Measurements from ENCODE around the gene MGLL.
"Not testable (repeated sequence)": the region's sequence is repeated elsewhere in the genome, so short reads cannot be mapped to it uniquely, and the experiment has no call there.

MGLL gene

GRCh38 chr3:127684871-127685707, 137.2 kb downstream of the MGLL start:
- peak; percentile 19 for DNase-seq

- DNase-seq: peak; percentile 11
Observed at GRCh38 chr3:127682561-127682960, 139.8 kb downstream of the MGLL start.

DNA sequence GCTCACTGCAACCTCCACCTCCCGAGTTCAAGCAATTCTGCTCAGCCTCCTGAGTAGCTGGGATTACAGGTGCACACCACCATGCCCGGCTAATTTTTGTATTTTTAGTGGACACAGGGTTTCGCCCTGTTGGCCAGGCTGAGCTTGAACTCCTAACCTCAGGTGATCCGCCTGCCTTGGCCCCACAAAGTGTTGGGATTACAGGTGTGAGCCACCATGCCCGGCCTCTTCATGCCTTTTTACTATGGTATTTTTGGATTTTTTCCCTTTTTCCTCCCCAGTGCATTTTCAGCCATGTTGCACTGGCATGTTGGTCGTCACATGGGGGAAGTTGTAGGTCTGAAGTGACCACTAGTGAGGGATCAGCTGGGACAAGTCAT, 140.2 kb downstream of the MGLL start:
- not testable (repeated sequence) for DNase-seq

GRCh38 chr3:127680798-127681221, 141.5 kb downstream of the MGLL start:
- DNase-seq: peak; percentile 24

DNA sequence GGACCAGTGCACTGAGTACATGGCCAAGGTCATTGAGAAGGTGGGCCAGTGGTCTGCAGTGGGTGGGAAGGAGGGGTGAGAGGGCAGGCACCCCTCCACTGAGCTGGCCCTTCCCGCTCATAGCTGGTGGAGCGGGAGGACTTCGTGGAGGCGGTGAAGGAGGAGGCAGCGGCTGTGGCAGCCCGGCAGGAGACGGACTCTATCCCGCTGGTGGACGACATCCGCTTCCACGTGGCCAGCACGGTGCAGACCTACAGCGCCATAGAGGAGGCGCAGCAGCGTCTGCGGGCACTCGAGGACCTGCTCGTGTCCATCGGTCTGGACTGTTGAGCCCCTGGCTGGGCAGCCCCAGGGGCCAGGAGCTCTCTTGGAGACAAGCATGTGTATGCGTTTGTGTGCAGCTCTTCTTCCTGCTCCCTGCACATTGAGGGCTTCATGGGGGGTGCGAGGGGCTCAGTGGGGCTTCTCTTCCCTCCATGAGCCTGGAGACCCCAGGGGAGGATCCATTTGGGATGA, 142.1 kb downstream of the MGLL start:
- DNase-seq: peak; percentile 25

- DNase-seq: peak; percentile 23
Observed at GRCh38 chr3:127679534-127680145, 142.7 kb downstream of the MGLL start.

DNA sequence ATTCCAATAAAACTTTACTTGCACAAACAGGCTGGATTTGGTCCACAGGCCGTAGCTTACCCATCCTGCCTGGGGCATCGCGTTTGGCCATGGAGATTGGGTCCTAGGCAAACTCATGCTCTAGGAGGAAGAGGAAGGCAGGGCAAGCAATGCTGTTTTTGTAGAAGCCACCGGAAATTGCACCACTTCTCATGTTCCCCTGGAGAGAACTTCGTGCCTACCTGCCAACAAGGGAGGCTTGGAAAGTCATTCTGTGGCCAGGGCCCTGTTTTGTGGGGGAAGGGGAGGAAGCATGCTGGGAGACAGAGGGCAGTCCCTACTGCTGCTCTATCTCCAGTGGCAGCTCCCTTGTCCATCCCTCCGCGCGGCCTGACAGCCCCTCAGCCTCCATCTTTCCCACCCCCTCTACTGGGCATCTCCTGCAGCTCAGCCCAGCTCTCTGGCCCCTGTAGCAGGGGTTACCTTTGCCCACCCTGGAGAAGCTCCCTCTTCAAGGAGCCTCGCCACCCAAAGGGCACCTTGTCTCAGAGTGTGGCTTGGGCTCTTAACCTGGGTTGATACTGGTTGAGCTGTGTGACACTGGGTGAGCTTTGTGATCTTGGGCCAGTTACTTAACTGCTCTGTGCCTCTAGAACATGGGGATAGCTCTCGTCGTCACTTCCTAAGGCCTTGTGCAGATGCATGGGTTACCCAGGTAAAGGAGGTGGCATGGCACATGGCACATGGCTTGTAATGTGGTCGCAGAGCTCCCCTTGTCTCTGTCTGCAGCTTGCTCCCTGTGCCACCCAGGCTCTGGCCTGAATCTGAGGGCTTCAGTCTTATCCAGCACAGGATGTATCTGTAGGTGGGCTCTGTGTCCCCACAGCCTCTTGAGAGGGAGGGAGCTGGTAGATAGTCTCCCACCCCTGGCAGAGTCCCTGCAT, 143.4 kb downstream of the MGLL start:
- peak; percentile 23 for DNase-seq

- DNase-seq: no peak
Observed at GRCh38 chr3:127678315-127678599, 144.1 kb downstream of the MGLL start.

DNA sequence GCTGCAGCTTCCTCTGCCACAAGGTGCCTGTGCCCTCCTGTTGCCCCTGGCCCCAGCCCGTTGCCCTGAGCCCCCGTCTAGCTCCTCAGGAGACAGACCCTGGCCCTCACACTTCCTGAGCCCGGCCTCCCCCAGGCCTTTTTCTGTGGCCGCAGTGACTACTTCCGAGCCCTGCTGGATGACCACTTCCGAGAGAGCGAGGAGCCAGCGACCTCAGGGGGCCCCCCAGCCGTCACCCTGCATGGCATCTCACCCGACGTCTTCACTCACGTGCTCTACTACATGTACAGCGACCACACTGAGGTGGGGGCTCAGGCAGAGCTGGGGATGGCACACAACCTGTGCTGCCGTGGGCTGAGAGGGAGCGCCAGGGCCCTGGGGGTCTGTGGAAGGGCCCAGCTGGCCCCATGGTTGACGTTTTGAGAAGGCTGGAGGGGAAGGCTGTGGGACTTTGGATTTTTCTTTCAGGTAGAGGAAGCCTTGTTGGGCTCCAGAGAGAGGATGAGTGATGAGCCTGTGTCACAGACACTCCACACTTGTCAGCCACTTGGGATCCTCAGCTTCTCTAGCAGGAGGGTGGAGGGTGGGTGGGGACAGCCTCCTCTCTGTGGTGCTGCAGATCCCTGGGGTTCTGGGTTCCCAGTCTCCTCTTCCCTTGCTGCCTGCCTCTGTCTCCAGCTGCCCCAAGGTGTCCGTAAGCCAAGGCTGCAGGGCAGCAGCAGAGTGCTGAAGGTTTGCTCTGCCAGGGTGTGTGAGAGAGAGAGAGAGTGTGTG, 144.6 kb downstream of the MGLL start:
- DNase-seq: peak; percentile 27

GRCh38 chr3:127676921-127677351, 145.4 kb downstream of the MGLL start:
- peak; percentile 21 for DNase-seq

DNA sequence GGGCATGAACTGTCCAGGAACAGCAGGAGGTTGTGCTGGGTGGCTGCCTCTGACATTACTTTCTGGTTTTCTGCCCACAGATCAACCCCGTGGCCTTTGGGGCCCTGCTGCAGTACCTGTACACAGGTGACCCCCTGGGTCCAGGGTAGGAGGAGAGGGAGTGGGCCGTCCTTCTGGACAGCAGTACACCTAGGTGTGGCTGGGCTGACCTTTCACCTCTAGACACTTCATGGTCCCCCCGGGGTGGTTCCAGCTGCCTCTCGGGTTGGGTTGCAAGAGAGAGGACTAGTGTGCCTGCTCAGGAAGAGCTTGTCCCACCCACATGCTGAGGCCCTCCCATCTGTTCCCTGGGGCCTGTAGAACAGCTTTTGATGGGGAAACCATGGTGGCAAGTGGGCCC, 145.9 kb downstream of the MGLL start:
- DNase-seq: peak; percentile 17

DNA sequence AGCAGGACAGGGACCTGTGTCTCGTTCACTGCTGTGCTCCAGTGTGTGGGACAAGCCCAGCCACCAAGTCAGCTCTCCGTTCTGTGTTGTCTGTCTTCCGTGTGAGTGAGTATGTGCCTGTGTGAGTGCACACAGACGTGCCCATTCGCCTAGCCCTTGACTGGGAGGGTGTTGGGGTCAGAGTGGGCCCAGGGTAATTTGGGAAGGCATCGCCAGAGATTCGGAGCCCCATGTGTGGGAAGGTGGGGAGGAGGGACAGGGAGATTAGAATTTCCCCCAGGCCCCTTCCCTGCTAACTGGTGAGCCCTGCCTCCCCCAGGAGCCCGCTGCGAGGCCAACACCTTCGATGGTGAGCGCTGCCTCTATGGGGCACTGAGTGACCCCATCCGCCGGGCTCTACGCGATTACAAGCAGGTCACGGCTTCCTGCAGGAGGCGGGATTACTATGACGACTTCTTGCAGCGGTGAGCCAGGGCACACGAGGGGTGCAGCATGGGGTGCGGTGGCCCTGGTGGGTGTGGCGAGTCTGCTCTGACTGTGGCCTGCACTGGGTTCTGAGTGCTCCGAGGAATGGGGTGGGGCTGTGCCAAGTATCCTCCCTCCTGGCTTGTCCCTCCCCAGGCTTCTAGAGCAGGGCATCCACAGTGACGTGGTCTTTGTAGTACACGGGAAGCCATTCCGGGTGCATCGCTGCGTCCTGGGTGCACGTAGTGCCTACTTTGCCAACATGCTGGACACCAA, 146.5 kb downstream of the MGLL start:
- DNase-seq: peak; percentile 21

- DNase-seq: peak; percentile 25
Observed at GRCh38 chr3:127674790-127675189, 147.5 kb downstream of the MGLL start.

DNA sequence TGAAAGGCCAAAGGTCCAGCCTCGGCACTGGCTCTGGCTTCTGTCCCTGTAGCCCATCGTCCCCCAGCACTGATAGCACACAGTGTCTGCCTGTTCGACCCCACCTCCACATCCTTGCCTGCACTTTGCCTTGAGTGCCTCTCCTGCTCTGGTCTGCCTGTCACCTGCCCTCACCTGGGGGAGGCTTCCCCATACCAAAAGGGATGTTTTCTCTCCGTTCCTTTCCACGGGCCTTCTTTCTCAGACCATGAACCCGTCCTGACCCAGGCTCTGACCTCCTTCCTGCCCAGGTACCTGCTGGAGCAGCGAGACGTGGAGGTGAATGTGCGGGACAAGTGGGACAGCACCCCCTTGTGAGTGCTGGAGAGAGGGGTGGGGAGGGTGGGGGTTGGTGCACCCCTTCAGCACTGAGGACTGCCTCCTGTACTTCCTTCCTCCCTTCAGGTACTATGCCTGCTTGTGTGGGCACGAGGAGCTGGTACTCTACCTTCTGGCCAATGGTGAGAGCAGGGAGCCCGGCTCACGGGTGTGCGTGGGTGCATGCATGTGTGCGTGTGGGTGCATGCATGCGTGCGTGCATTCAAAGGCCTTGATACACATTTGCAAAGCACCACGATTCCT, 148.1 kb downstream of the MGLL start:
- DNase-seq: peak; percentile 26

DNA sequence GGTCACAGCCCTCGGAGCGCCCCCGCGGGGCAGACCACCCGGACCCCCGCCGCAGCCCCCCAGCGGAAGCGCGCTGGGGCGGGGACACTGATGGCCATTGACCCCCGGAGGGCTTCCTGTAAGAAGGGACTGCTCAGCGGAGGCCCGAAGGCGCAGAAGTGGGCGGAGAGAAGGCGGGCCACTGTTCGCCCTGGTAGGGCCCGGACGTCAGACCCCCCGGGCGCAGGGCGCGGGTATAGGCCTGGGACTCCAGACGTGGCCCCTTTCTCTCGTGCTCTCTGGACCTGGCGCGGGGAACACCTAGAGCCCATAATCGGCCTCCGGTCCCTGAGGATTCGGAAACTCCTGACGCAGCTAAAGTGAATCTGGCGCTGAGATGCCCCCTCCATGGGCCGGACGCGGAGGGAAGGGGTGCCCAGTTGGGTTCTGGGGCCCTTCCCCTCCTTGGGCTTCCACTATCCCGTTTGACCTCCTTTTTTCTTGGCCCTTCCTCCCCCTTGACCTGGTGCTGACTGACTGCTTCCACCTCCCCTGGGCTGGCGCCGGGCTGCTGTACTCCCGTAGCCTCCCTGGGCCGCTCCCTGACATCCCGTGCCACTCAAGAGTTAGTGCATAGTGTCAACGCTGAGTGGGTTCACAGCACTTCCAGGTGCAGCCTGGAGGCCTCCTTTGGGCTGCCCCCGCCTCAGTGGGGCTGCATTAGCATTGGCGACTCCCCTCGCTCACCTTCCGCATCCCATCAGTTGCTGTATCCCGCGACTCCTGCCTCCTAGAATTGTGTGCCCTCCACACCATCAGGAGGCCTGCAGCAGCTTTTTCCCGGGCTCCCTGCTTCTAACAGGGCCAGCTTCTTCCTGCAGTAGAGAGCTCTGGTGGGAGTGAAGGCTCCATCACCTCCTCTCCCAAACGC, 148.9 kb downstream of the MGLL start:
- DNase-seq: peak; percentile 64

GRCh38 chr3:127672429-127673190, 149.7 kb downstream of the MGLL start, which contains the start of gene ABTB1:
TSS of gene ABTB1 (plus strand) at chr3:127672952. CDS start at chr3:127673026, 74 bp downstream.
- DNase-seq: peak; percentile 89

DNA sequence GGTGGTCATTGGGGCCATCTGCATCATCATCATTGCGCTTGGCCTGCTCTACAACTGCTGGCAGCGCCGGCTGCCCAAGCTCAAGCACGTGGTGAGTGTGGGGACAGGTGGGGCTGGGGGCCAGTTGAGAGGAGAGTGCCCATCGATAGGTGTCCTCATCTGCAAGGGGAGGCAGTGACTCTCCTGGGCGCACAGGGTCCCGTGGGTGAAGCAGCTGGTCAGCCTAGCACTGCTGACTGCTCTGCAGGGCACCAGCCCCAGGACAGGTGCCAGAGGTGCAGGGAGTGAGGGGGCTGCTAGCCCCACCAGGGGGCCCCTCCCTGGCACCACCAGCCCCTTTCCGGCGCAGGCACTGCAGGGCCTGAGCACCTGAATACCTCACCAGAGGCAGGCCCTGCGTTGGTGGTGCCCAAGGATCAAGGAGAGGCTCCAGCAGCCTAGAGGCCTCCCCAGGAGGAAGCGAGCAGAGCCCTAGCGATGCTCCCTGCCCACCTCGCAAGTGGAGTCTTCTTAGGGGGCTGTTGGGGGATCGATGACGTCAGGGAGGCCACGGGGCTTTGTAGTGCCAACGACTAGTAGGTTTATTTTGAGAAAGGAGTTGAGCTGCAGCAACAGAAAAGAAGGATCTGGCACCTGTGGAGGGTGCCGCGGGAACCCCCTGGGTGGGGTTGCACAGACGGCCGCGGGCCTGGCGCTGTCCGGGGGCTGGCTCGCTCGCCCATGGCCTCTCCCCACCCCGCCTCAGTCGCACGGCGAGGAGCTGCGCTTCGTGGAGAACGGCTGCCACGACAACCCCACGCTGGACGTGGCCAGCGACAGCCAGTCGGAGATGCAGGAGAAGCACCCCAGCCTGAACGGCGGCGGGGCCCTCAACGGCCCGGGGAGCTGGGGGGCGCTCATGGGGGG, 150.5 kb downstream of the MGLL start:
- DNase-seq: peak; percentile 29

All from activated CD4-positive, CD25-positive, alpha-beta regulatory T cell treated with anti-CD3 and anti-CD28 coated beads, Interleukin-2, amount 50 U/mL, for 72 hours (primary cell).